Islet precursor cell (in vitro differentiated cells): ENCODE measurements around the gene PRTFDC1.

ENCODE experiments used
- DNase-seq: peaks from one replicate; pipeline ENCODE4 v3.0.0-alpha.2; 2018

Gene PRTFDC1

DNA sequence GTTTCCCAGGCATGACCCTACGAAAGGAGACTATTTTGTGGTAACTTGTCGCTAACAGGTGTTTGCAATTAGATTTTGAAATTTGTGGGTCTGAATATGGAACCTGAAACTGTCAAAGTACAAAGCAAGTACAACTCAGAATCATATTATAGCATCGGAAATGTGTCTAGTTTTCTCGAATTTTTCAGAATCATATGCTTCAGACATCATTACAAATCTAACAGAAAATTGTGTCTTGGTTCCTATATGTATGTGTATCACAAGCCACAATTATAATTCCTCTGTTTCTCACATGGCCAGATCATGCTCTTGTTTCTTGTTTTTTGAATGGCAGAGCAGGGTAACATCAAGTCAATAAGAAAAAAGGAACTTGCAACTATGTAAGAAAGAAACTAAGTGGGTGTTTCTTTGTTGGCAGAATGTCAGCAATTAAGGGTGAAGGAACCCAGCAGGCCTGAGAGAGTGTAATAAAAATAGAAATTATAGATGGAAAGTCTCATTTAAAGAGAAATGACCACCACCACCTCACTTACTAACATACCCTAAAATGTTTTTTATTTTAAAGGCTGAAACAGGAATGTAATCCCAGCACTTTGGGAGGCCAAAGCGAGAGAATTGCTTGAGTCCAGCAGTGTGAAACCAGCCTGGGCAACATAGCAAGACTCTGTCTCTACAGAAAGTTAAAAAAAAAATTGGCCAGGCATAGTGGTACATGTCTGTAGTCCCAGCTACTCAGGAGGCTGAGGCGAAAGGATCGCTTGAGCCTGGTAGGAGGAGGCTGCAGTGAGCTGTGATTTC lies 51.3 kb downstream of the PRTFDC1 start:
- DNase-seq: no peak

DNA sequence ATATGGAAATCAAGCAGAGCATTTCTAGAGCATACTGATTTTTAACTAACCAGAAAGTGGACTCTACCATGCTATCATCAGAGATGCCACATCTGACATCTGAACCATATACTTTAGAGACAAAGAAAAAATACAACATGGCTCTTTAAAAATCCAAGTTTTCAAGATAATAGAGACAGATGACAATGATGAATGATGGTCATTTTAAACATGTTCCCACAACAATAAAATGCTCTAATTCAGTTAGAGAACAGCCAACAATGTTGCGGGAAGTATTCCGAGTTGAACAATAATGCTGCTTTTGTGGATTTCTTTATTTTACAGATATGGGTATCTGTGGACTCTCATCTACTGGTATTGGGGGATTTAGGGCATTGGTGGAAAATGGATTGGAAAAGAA lies 52.8 kb downstream of the PRTFDC1 start:
- DNase-seq: no peak

DNA sequence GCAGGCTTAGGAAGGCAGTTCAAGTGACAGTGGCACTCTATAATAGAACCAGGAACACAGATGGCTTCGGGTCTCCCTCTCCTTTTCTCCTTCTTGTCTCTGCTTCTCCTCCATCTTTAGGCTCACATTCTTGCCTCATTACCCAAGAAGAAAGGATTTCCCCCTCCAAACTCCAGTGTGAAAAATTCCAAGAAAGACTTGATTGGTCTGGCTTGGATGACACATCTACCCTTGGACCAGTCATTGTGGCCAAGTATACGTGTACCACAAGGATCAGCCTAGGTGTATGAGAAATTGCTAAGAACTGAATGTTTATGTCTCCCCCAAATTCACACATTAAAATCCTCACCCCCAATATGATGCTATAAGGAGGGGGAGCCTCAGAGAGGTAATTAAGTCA lies 53.9 kb downstream of the PRTFDC1 start:
- no peak for DNase-seq

DNA sequence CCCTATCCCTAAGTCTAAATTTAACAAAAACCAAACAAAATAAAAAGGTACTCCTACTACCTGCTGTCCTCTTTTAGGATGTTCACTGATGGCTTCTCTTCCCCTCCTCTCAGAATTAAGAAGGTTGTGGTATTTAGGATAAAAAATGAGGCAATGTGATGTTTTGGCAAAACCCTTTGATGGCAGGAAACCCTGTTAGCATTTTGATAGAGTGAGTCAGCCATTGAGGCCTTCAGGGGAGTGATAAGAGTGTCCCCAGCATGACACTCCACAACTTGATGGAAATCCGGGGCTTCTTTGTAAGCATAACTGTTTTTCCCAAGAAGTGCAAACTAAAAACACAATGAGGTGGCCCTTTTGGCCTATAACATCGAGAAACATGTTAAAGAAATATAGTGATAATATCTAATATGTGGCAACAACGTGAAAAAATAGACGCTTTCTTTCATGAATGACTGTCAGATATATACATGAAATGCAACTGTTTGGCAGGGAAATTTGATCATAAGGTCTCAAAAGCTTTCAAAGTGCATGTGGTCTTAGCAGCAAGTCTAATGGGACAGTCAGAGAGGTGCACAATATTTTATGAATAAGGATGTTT lies 55.0 kb downstream of the PRTFDC1 start:
- no peak for DNase-seq

DNA sequence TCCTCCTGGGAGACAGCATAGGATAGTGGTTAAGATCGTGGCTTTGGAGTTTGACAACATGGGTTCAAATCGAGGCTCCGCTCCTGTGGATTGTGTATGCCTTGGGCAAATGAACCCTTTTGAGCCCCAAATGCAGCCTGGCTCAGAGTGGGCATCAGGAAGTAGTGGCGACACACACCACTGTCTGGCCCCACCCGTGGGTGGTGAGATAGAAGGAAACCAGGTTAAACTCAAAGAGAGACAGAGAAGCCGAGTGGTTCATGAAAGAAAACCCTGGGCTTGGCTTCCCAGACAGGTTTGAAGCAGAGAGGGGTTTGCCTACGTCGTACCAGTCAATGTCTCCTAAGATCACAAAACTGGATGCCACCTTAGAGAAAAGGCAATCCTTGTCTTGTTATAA lies 57.7 kb downstream of the PRTFDC1 start:
- no peak for DNase-seq

DNA sequence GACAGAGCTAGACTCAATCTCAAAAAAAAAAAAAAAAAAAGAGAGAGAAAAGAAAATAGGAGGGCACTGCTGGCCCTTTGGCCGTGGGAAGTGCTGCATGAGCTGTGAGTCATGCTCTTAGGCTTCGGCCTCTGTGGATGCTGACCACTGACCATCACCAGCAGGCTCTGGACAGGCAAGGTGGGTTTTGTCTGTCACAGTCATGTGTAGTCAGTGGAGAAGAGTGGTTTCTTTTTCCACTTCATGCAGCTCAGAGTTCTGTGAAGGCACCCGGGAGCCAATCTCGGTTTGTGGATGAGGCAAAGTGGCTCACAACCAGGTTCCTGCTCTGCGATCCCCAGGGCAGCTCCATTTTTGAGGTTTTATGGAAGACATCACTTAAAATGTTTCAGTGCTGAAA lies 58.1 kb downstream of the PRTFDC1 start:
- DNase-seq: peak; percentile 89

DNA sequence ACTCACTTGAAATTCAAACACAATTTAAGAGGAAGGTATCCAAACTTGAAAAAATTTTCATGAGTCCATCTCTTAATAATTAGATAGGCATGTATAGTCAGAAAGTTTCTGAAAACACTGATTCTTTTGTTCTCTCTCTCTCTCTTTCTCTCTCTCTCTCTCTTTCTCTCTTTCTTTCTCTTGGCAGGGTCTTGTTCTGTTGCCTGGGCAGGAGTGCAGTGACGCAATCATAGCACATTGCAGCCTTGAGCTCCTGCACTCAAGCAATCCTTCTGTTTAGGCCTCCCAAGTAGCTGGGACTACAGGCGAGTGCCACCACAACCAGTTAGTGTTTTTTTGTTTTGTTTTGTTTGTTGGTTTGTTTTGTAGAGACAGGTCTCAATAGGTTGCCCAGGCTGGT lies 59.3 kb downstream of the PRTFDC1 start:
- no peak for DNase-seq

DNA sequence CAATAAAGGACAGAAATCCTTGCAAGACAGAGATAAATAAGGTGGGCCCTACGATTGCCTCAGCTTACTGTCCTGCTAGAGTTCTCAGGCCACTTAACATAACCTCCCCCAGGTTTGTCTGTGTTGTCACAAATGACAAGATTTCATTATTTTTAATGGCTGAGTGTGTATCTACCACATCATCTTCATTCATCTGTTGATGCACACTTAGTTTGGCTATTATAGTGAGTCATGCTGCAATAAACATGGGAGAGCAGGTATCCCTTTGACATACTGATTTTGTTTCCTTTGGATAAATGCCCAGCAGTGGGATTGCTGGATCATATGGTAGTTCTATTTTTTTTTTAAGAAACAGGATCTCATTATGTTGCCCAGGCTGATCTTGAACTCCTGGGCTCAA lies 60.6 kb downstream of the PRTFDC1 start:
- DNase-seq: no peak

DNA sequence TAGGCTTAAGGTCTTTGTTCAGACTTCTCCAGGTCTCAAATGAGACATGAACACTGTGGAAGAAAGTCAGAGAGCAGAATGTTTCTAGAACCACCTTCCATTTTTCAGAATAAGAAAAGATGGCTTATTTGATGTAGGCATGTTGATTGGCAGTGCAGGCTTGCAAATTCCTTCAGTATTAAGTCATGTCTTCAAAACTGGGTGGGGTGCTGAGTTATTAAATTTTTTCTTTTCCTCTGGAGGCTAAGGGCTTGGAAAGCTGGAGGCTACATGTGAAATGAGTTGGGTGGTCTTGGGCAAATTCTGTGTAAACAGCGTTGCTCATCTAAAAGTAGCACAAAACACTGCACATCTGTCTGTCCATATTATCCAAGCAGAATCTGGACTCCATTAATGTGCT lies 62.8 kb downstream of the PRTFDC1 start:
- no peak for DNase-seq

DNA sequence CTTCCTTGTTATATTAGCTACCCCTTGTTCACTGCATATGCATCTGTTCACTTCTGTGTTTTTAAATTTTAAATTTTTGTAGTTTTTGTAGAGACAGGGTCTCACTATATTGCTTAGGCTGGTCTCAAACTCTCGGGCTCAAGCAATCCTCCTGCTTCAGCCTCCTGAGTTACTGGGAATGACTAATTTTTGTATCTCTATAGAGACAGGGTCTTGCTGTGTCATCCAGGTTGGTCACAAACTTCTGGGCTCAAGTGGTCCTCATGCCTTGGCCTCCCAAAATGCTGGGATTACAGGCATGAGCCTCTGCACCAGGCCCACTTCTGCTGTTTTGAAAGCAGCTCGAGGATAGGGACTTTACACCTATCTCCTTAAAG lies 64.6 kb downstream of the PRTFDC1 start:
- no peak for DNase-seq

DNA sequence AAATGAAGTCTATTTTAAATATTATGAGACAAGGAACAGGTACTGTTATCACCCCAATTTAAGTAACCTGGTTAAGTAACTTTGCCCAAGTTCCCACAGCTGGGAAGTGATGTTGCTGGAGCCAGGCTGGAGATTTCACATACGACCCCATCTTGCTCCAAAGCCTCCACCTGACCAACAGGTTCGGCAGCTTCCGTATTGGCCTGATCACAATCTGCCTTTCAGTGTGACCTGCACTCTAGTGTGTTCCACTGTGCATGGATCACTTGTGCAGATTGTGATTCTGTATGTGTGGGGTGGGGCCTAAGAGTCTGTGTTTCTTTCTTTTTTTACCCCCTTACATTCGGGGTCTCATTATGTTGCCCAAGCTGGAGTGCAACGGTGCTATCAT lies 66.1 kb downstream of the PRTFDC1 start:
- DNase-seq: peak; percentile 76

DNA sequence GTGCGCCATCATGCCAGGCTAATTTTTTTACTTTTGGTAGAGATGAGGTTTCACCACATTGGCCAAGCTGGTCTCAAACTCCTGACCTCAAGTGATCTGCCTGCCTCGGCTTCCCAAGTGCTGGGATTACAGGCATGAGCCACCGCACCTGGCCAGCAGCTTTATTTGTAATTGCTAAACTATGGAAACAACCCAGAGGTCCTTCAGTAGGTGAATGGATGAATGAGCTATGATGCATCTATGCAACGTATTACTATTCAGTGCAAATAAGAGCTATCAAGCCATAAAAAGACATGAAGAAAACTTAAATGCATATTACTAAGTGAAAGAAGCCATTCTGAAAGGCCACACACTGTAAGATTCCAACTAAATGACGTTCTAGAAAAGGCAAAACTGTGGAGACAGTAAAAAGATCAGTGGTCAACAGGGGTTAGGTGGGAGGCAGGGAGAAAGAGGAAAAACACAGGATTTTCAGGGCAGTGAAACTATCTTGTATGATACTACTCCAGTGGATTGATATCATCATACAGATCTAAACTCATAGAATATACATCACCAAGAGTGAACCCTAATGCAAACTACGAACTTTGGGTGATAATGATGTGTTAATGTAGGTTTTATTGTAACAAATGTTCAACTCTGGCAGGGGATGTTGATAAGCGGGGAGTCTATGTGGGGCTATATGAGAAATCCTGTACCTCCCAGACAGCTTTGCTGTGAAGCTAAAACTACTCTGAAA lies 66.7 kb downstream of the PRTFDC1 start:
- no peak for DNase-seq

DNA sequence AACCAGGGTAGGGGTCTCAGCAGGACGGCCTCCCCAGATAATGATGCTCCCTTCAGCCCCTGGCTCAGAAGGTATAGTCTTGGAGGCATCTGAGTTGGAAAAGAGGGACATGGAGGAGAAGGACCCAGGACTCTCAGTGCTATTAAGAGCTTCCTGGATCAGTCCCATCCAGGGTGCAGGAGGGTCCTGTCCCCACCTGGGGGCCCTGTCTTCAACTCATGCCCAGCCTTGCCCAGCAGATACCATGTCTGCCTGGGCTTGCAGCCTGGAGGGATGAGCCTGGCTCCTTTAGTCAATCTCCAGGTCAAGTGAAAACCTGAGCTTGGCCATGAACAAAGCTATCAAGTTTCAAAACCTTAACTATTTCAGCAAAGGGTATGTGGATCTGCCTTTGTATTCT lies 67.6 kb downstream of the PRTFDC1 start:
- DNase-seq: no peak

DNA sequence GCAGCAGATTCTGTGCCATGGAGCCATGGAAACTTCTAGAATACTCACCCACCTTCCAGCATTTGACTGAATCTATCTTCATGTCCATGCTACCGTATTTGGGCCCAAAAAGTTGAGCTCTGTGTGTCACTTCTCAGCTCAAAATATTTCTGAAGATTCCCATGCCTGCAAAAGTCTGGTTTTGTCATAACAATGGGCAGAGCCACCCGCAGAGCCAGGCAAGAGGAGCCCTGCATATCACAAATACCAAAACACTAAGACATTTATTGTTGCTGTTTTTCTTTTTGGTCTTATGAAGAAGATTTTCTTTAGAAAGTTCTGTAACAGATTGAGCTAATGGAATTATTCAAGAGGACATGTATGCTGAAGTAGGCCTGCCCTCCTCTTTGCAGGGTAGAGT lies 68.1 kb downstream of the PRTFDC1 start:
- no peak for DNase-seq

DNA sequence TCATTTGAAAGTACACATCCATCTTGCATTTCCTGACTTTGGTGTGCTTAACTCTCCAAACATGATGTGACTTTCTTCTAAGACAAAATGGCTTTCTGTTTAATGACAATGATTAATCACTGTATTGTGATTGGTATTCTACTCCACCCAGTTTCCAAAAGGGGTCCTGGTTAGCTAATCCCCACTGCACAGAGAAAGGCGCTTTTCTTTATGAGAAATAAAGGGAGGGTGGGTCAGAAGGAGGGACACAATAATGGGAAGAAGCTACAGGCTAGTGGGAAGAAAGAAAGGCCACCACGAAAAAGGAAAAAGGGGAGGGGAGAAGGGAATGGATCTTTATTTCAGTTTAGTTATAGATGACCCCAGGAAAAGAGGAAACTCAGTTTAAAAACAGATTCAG lies 69.2 kb downstream of the PRTFDC1 start:
- DNase-seq: no peak

DNA sequence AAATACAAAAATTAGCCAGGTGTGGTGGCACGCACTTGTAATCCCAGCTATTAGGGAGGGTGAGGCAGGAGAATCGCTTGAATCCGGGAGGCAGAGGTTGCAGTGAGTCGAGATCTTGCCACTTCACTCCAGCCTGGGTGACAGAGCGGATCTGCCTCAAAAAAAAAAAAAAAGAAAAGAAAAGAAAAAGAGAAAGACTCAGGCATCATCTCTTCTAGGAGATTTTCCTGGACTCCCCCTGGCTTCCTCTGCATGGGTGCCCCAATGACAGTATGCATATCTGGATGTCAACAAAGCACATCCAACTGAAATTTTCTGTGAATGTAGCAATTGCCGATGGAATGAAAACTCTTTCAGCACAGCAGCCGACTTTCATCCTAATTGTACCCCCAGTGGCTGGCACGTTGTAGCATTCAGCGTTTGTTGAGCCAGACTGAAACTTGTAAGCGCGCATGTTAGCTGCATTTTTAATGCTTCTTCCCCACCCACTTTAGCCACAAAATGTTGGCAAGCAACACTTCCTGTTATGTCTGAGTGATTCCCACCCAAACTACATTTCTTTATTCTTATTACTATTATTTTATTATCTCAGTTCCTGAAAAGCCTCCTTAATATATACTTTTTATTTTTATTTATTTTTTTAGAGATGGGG lies 70.2 kb downstream of the PRTFDC1 start:
- DNase-seq: no peak

DNA sequence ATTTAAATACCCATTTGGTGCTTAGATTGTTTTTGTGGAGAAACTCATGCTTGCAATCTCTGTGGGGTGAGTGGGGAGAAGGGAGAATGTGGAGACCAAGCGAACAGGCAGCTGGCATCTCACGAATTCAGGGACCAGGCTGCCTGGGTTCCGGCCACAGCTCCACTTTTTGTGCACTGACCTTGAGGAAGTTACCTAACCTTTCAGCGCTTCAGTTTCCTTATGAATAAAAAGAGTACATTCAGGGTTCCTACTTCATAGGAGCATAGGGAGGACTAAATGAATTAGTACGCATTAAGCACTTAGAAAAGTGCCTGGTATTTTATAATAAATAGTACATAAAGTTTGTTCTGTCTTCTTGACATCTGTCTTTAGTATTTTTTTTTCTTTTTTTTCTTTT lies 72.5 kb downstream of the PRTFDC1 start:
- DNase-seq: no peak

DNA sequence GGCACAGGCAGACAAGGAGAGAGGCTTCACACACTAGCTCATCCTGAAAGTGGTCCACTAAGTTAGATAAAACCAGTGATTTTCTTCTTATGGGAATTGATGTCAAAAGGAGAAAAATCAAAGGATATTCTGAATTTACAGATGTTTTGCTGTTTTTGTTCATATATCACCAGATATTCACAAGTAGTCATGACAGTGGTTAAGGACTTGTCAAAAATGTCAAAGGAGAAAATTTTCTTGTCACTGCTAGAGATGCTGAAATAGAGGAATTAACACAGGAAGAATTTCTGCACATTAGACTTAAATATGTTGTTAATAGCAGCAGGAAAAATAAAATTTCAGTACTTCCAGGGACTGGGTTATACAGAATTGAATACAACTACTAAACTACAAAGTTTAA lies 78.3 kb downstream of the PRTFDC1 start:
- DNase-seq: no peak

DNA sequence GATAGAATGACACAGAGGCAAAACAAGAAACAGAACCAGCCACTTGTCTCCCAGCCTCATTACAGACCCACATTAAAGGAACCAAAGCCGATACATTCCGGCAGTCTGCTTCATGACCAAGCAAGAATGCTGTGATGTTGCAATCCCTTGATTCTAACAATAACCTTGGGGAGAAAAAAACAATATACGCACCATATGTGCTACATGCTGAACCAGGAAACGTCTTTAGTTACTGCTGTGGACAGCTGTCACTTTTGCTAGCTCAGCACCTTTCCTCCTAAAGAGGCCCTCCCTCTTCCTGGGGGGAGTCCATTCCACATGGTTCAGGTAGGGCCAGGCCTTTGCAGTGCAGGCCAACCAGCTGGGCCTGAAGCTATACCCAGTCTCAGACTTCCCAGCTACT lies 79.1 kb downstream of the PRTFDC1 start:
- peak; percentile 86 for DNase-seq

DNA sequence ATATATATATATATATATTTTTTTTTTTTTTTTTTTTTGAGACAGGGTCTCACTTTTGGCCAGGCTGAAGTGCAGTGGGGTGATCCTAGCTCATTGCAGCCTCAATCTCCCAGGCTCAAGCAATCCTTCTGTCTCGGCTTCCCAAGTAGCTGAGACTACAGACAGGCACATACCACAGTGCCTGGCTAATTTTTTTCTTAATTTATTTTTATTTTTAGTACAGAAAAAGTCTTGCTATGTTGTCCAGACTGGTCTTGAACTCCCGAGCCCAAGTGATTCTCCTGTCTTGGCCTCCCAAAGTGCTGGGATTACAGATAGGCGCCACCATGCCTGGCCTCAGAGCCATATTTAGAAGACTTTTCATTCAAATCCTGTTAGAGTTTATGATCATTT lies 79.6 kb downstream of the PRTFDC1 start:
- no peak for DNase-seq

DNA sequence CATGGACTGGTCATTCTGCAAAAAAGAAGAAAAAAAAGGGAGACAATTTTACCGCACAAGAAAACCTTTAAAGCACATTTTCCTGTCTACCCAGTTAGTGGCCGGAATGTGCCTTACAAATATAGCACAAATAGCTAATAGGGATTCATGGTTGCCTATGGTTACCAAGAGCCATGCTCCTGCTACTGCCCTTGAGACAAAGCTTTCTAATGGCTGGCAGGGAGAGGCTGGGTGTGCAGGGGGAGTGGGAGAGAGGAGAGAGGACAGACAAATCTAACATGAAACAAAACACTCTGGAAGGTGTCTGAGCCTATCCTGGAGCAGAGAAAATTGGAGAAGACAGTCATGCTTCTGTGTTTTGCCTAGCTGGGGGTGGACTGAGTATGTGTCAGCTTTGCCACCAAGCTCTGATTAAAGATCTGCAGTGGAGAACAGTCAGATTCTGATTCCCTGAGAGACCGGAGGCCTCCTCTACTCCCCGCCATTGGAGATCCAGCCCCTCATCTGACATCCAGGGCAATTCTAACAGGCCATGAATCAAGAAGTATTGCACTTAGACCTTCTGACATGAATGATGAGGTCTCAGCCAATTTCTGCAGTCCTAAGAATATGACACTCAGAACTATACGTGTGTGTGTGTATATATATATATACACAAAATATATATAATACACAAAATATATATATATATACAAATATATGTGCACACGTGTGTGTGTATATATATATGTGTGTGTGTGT lies 80.2 kb downstream of the PRTFDC1 start:
- peak; percentile 59 for DNase-seq

DNA sequence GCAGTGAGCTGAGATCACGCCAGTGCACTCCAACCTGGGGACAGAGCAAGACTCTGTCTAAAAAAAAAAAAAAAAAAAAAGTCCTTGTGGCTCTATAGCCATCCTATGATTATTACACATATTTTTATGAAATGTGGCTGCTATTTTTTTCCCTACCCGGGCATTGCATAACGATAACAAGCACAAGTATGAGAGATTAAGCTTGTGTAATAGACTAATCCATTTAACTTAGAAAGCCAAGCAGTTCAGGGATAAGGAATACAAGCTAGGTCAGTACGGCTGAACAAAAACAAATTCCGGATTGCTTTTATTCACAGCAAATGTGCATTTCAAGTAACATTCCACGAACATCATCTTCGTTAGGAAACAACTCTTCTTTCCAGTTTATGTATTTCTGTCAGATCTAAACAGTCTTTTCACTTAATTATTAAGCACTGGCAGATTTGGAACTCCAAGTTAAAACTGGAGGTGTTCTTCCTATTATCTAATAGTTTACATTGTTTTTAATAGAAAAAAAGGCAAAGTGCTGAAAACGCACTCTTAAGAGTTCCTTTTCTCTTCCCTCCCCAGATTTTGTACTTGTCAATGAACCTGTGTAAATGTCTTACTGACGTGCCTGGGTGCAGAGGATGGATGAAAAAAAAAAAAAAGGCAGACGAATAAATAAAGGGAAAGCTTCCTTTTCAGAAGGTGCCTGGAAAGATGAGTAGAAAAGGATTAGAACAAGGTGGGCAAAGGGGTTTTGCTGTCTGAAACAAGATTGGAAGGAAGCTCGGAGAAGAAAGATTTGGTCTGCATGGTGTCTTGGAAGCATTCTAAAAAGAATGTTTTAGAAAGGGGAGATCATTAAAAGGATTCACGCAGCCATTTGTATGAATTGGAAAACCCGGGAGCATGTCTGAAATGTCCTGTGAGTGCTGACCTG lies 81.1 kb downstream of the PRTFDC1 start:
- no peak for DNase-seq
